ENCODE measurements around the gene WNT9A. TPM values are rescaled to one million over a fixed set of nuclear protein-coding genes. Genes with fewer than 3 reads are reported as not detected.

The WNT9A gene
- total and polyA plus RNA-seq, 3 experiments from 2014 or later = 0.07 to 0.13 TPM; not detected in 1

GRCh38 chr1:227934476-227935313 is 13.0 kb downstream of the WNT9A start:
- CTCF ChIA-PET = interaction anchor here (1.3 kb wide), 1 partner anchor 168 kb away, joined by 4 read pairs; no protein-coding TSS in a partner anchor

GRCh38 chr1:227929751-227930472 is 17.8 kb downstream of the WNT9A start:
- no peak for DNase-seq
- Histone ChIP-seq H3K9me3 (ENCODE audit: low read length) (no peaks in the 10 kb centered on the region), H3K27ac (ENCODE audit: low read depth, low read length) (no peak overlapping the region), H3K36me3 (ENCODE audit: insufficient read depth, low read length) (no peaks in the 10 kb centered on the region), H3K27me3 (ENCODE audit: insufficient read depth, low read length, poor library complexity, severe bottlenecking) (no peaks in the 10 kb centered on the region), H3K4me3 (ENCODE audit: low read length) (no peak overlapping the region), H3K4me1 (ENCODE audit: insufficient read depth, low read length) (peaks cover 11% of the 10 kb centered on the region)
- Mint-ChIP-seq H3K27ac (no peak overlapping the region), H3K4me3 (no peak overlapping the region), H3K36me3 (no peaks in the 10 kb centered on the region), H3K9me3 (peaks cover 0 to 2% (median 0%) of the 10 kb centered on the region in 5 donors), H3K27me3 (no peaks in the 10 kb centered on the region), H3K4me1 (peaks cover 2 to 16% (median 11%) of the 10 kb centered on the region in 3 donors)
- ChIA-PET POLR2A (no interaction called here), CTCF (interaction anchor here (1.2 kb wide), 1 partner anchor 16 kb away, joined by 3 read pairs; no protein-coding TSS in a partner anchor)

More at GRCh38 chr1:227934476-227935313, 13.0 kb downstream of the WNT9A start:
- H3K27ac Mint-ChIP-seq = peak overlapping the region in 5 of 8 donors; percentile 23 to 83 (median 47)
- POLR2A ChIA-PET = no interaction called here
- peaks cover 11% of the 10 kb centered on the region for H3K4me1 ChIP-seq (ENCODE audit: insufficient read depth, low read length)
- no peaks in the 10 kb centered on the region for H3K36me3 Mint-ChIP-seq
- peak in 3 of 5 donors; percentile 9 to 75 (median 10) for DNase-seq
- no peaks in the 10 kb centered on the region for H3K27me3 ChIP-seq (ENCODE audit: insufficient read depth, low read length, poor library complexity, severe bottlenecking)
- no peak overlapping the region for H3K4me3 ChIP-seq (ENCODE audit: low read length)
- H3K36me3 ChIP-seq (ENCODE audit: insufficient read depth, low read length) = no peaks in the 10 kb centered on the region
- H3K9me3 Mint-ChIP-seq = peaks cover 0 to 2% (median 0%) of the 10 kb centered on the region in 5 donors
- H3K4me1 Mint-ChIP-seq = peaks cover 4 to 34% (median 11%) of the 10 kb centered on the region in 3 donors
- no peaks in the 10 kb centered on the region for H3K27me3 Mint-ChIP-seq
- no peaks in the 10 kb centered on the region for H3K9me3 ChIP-seq (ENCODE audit: low read length)
- H3K27ac ChIP-seq (ENCODE audit: low read depth, low read length) = no peak overlapping the region
- H3K4me3 Mint-ChIP-seq = no peak overlapping the region

DNA sequence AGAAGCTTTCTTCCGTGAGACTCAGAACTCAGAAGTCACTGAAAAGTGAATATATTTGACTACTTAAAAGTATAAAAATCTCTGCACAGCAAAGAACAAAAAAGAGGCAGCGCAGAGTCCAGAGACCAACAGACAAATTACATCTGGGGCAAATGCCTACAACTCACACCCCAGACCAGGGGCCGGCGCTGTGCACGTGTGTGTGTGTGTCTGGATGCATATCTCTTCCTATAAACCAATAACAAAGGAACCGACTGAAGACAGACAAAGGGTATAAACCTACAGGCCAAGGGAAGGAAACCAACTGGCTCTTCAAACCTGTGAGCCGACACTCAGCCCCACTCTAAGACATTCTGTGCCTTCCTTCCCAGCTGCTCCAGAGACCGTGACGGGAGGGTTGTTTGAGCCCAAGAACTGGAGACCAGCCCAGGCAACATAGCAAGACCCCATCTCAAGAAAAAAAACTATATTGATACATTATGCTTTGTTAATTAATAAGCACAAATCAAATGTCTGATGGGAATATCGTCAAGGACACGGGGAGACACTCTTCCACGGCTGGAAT is 18.8 kb downstream of the WNT9A start:
- H3K9me3 ChIP-seq (ENCODE audit: low read length) = no peaks in the 10 kb centered on the region
- H3K27me3 ChIP-seq (ENCODE audit: insufficient read depth, low read length, poor library complexity, severe bottlenecking) = no peaks in the 10 kb centered on the region
- H3K27me3 Mint-ChIP-seq = no peaks in the 10 kb centered on the region
- POLR2A ChIA-PET = no interaction called here
- peaks cover 11% of the 10 kb centered on the region for H3K4me1 ChIP-seq (ENCODE audit: insufficient read depth, low read length)
- peak overlapping the region in 1 of 8 donors; percentile 8 for H3K27ac Mint-ChIP-seq
- H3K4me1 Mint-ChIP-seq = peaks cover 2 to 9% (median 7%) of the 10 kb centered on the region in 3 donors
- no peak for DNase-seq
- H3K36me3 ChIP-seq (ENCODE audit: insufficient read depth, low read length) = no peaks in the 10 kb centered on the region
- H3K36me3 Mint-ChIP-seq = no peaks in the 10 kb centered on the region
- no peak overlapping the region for H3K4me3 ChIP-seq (ENCODE audit: low read length)
- no peak overlapping the region for H3K4me3 Mint-ChIP-seq
- CTCF ChIA-PET = no interaction called here
- no peak overlapping the region for H3K27ac ChIP-seq (ENCODE audit: low read depth, low read length)
- peaks cover 0 to 2% (median 0%) of the 10 kb centered on the region in 5 donors for H3K9me3 Mint-ChIP-seq

GRCh38 chr1:227927971-227928741 is 19.6 kb downstream of the WNT9A start:
- no peaks in the 10 kb centered on the region for H3K27me3 ChIP-seq (ENCODE audit: insufficient read depth, low read length, poor library complexity, severe bottlenecking)

GRCh38 chr1:227926896-227927885 is 20.5 kb downstream of the WNT9A start:
- Histone ChIP-seq H3K4me3 (ENCODE audit: low read length) (no peak overlapping the region), H3K36me3 (ENCODE audit: insufficient read depth, low read length) (no peaks in the 10 kb centered on the region), H3K27me3 (ENCODE audit: insufficient read depth, low read length, poor library complexity, severe bottlenecking) (no peaks in the 10 kb centered on the region), H3K9me3 (ENCODE audit: low read length) (no peaks in the 10 kb centered on the region), H3K27ac (ENCODE audit: low read depth, low read length) (no peak overlapping the region), H3K4me1 (ENCODE audit: insufficient read depth, low read length) (peaks cover 5% of the 10 kb centered on the region)
- Mint-ChIP-seq H3K4me3 (no peak overlapping the region), H3K27me3 (no peaks in the 10 kb centered on the region), H3K9me3 (no peaks in the 10 kb centered on the region), H3K4me1 (peaks cover 2 to 5% (median 5%) of the 10 kb centered on the region in 3 donors), H3K36me3 (no peaks in the 10 kb centered on the region), H3K27ac (no peak overlapping the region)
- ChIA-PET CTCF (interaction anchor here (1.5 kb wide), 1 partner anchor 27 kb away, joined by 3 read pairs; no protein-coding TSS in a partner anchor), POLR2A (no interaction called here)
- no peak for DNase-seq

More at GRCh38 chr1:227927971-227928741, 19.6 kb downstream of the WNT9A start:
- Mint-ChIP-seq H3K4me1 (peaks cover 2 to 9% (median 7%) of the 10 kb centered on the region in 3 donors), H3K9me3 (peaks cover 0 to 2% (median 0%) of the 10 kb centered on the region in 5 donors), H3K4me3 (no peak overlapping the region), H3K27me3 (no peaks in the 10 kb centered on the region), H3K36me3 (no peaks in the 10 kb centered on the region), H3K27ac (no peak overlapping the region)
- ChIA-PET POLR2A (no interaction called here), CTCF (no interaction called here)
- no peak for DNase-seq
- no peak overlapping the region for H3K27ac ChIP-seq (ENCODE audit: low read depth, low read length)
- no peaks in the 10 kb centered on the region for H3K9me3 ChIP-seq (ENCODE audit: low read length)
- no peaks in the 10 kb centered on the region for H3K36me3 ChIP-seq (ENCODE audit: insufficient read depth, low read length)
- no peak overlapping the region for H3K4me3 ChIP-seq (ENCODE audit: low read length)
- peaks cover 11% of the 10 kb centered on the region for H3K4me1 ChIP-seq (ENCODE audit: insufficient read depth, low read length)

GRCh38 chr1:227926216-227926791 is 21.4 kb downstream of the WNT9A start:
- H3K36me3 Mint-ChIP-seq = no peaks in the 10 kb centered on the region
- H3K4me3 ChIP-seq (ENCODE audit: low read length) = no peak overlapping the region
- H3K27ac Mint-ChIP-seq = no peak overlapping the region
- H3K4me1 Mint-ChIP-seq = no peaks in the 10 kb centered on the region
- POLR2A ChIA-PET = no interaction called here
- H3K9me3 Mint-ChIP-seq = no peaks in the 10 kb centered on the region
- H3K4me1 ChIP-seq (ENCODE audit: insufficient read depth, low read length) = no peaks in the 10 kb centered on the region
- no peaks in the 10 kb centered on the region for H3K36me3 ChIP-seq (ENCODE audit: insufficient read depth, low read length)
- H3K27me3 Mint-ChIP-seq = no peaks in the 10 kb centered on the region
- no peaks in the 10 kb centered on the region for H3K27me3 ChIP-seq (ENCODE audit: insufficient read depth, low read length, poor library complexity, severe bottlenecking)
- H3K27ac ChIP-seq (ENCODE audit: low read depth, low read length) = no peak overlapping the region
- H3K4me3 Mint-ChIP-seq = no peak overlapping the region
- H3K9me3 ChIP-seq (ENCODE audit: low read length) = no peaks in the 10 kb centered on the region
- CTCF ChIA-PET = interaction anchor here (1.5 kb wide), 1 partner anchor 28 kb away, joined by 3 read pairs; no protein-coding TSS in a partner anchor
- DNase-seq = no peak
